Tibial artery (tissue), 4 donors: Measurements from ENCODE around the gene ROBO1.
"Not testable (repeated sequence)": the region's sequence is repeated elsewhere in the genome, so short reads cannot be mapped to it uniquely, and the experiment has no call there.

Source experiments
- DNase-seq, 2 donors: peaks; one replicate each; pipeline ENCODE4 v3.0.0-alpha.2; 2019
- H3K27ac ChIP-seq, 2 donors: fragments of 200-600 bp; sonication (generic) in 1 of 2; 1 replicate in 1 of 2; 2 replicates in 1 of 2; pipeline ENCODE4 v1.5.1; 2018 to 2019; ENCODE audit warnings: mild to moderate bottlenecking in 1 of 2
- H3K27me3 ChIP-seq, 2 donors: fragments of 200-600 bp; sonication (generic) in 1 of 2; one replicate each; pipeline versions ENCODE4 v1.5.1 to v1.6.0; 2016 to 2019
- H3K36me3 ChIP-seq, 3 donors: fragments of 200-600 bp; sonication (generic) in 2 of 3; one replicate each; pipeline ENCODE4 v1.5.1; 2016 to 2019; ENCODE audit warnings: mild to moderate bottlenecking in 2 of 3
- H3K4me1 ChIP-seq, 4 donors: fragments of 200-600 bp; sonication (generic) in 2 of 4; 1 replicate in 3 of 4; 2 replicates in 1 of 4; pipeline ENCODE4 v1.5.1; 2016 to 2019
- H3K4me3 ChIP-seq, 2 donors: fragments of 200-600 bp; sonication (generic) in 1 of 2; 1 replicate in 1 of 2; 2 replicates in 1 of 2; pipeline ENCODE4 v1.5.1; 2018 to 2019; ENCODE audit warnings: mild to moderate bottlenecking in 2 of 2
- H3K9me3 ChIP-seq, 3 donors: fragments of 200-600 bp; sonication (generic) in 1 of 3; one replicate each; pipeline ENCODE4 v1.5.1; 2016 to 2019
- intact Hi-C: fragments of 100-400 bp; cut with DNase I; formaldehyde crosslinking; loops from one replicate; pipeline ENCODE4 v1.15.0; 2023; ENCODE audit warnings: low total_unique reads
- TF ChIP-seq, protein P1 (sequence below), 2 experiments: fragments of 200-600 bp in 1 of 2; fragments of 450-650 bp in 1 of 2; IDR thresholded peaks; one replicate each; pipeline ENCODE4 v1.5.1; 2017 to 2019; ENCODE audit warnings: antibody characterized with exemption in 2 of 2, mild to moderate bottlenecking in 1 of 2, moderate library complexity in 1 of 2

The ROBO1 gene

DNA sequence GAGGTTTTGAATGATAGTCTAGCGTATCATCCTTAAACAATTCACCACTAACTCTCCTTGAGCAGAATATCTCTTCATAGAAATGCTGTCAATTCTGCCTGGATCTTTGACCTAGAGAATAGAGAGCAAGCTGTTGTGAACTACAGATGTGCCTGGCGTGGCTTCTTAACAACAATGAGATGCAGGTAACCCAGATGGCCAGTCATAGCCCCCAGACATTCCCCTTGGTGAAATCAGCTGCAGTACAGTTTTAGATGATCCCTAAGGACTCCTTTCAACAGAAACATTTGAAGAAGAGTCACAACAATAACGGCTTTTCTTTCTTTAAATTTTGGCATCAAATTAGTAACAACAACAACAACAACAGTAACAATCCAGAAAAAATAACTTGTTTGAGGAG lies 1041.3 kb downstream of the ROBO1 start:
- Histone ChIP-seq H3K4me3 (no peak overlapping the region), H3K9me3 (no peaks in the 10 kb centered on the region), H3K27me3 (no peaks in the 10 kb centered on the region), H3K4me1 (peaks cover 0 to 21% (median 7%) of the 10 kb centered on the region in 4 donors), H3K27ac (no peak overlapping the region), H3K36me3 (no peaks in the 10 kb centered on the region)
- TF ChIP-seq, protein P1, sequence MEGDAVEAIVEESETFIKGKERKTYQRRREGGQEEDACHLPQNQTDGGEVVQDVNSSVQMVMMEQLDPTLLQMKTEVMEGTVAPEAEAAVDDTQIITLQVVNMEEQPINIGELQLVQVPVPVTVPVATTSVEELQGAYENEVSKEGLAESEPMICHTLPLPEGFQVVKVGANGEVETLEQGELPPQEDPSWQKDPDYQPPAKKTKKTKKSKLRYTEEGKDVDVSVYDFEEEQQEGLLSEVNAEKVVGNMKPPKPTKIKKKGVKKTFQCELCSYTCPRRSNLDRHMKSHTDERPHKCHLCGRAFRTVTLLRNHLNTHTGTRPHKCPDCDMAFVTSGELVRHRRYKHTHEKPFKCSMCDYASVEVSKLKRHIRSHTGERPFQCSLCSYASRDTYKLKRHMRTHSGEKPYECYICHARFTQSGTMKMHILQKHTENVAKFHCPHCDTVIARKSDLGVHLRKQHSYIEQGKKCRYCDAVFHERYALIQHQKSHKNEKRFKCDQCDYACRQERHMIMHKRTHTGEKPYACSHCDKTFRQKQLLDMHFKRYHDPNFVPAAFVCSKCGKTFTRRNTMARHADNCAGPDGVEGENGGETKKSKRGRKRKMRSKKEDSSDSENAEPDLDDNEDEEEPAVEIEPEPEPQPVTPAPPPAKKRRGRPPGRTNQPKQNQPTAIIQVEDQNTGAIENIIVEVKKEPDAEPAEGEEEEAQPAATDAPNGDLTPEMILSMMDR (IDR thresholded peaks at IDR 0.05), result no peak
- intact Hi-C loops, result no loop called here
- DNase-seq, result no peak

DNA sequence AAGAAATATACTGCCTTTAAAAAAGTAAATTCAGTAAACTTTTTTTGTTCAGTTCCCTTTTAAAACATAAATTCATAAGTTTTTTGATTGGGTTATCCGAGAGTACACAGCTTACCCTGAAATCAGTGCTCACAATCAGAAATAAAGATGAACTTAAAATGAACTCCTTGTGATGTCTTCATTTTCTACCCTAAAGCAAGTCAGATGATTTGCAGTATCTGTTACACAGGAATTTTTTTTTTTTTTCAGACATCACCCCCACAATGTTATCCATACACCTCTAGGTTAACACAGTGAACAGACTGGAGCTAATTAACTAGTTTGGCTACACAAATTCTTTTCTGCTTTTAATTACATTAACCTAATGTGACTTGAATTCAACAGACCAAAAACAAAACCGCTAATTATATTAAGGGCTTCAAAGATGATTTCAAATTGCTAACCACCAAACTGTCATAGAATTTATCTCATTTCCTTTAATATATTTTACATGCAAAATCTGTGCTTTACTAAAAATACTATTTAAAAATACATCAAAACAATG lies 1042.0 kb downstream of the ROBO1 start:
- no peaks in the 10 kb centered on the region for H3K9me3 ChIP-seq
- no peak overlapping the region for H3K27ac ChIP-seq
- H3K4me1 ChIP-seq, result peaks cover 0 to 21% (median 7%) of the 10 kb centered on the region in 4 donors
- H3K36me3 ChIP-seq, result no peaks in the 10 kb centered on the region
- no peak overlapping the region for H3K4me3 ChIP-seq
- H3K27me3 ChIP-seq, result no peaks in the 10 kb centered on the region
- intact Hi-C loops, result no loop called here
- TF ChIP-seq, protein P1 (IDR thresholded peaks at IDR 0.05), result no peak
- no peak for DNase-seq

DNA sequence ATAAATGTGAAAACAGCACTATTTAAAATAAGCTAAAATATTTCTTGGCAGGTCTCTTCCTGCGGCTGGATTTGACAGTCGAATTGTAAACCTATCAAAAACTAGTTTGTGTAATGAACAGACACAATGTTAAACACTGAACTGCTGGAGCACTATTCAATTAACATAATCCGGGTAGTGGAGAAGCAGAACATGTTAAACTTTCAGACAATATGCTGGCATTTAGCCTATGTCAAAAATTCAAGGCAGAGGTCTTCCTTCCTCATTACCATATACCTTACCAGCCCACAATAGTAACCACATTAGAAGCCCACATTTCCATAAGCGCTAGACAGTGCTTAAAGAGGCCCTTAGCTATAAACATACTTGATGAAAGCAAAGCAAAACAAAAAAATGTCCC lies 1042.9 kb downstream of the ROBO1 start:
- Histone ChIP-seq H3K27me3 (no peaks in the 10 kb centered on the region), H3K9me3 (no peaks in the 10 kb centered on the region), H3K4me3 (no peak overlapping the region), H3K27ac (no peak overlapping the region), H3K36me3 (no peaks in the 10 kb centered on the region), H3K4me1 (peaks cover 0 to 21% (median 7%) of the 10 kb centered on the region in 4 donors)
- no peak for DNase-seq
- TF ChIP-seq, protein P1 (IDR thresholded peaks at IDR 0.05), result no peak
- intact Hi-C loops, result no loop called here

DNA sequence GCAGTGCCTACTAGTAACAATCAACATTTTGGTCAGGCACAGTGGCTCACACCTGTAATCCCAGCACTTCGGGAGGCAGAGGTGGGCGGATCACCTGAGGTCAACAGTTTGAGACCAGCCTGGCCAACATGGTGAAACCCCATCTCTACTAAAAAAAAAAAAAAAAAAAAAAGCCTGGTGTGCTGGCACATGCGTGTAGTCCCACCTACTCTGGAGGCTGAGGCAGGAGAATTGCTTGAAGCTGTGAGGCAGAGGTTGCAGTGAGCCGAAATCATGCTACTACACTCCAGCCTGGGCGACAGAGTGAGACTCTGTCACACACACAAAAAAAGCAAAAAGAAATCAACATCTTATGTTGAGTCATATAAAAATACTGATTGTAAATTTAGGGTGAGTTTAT lies 1043.4 kb downstream of the ROBO1 start:
- DNase-seq, H3K9me3 ChIP-seq, H3K36me3 ChIP-seq, H3K27me3 ChIP-seq, intact Hi-C loops, H3K4me3 ChIP-seq, H3K27ac ChIP-seq: not testable (repeated sequence)
- H3K4me1 ChIP-seq, result peaks cover 0 to 19% (median 7%) of the 10 kb centered on the region in 4 donors

DNA sequence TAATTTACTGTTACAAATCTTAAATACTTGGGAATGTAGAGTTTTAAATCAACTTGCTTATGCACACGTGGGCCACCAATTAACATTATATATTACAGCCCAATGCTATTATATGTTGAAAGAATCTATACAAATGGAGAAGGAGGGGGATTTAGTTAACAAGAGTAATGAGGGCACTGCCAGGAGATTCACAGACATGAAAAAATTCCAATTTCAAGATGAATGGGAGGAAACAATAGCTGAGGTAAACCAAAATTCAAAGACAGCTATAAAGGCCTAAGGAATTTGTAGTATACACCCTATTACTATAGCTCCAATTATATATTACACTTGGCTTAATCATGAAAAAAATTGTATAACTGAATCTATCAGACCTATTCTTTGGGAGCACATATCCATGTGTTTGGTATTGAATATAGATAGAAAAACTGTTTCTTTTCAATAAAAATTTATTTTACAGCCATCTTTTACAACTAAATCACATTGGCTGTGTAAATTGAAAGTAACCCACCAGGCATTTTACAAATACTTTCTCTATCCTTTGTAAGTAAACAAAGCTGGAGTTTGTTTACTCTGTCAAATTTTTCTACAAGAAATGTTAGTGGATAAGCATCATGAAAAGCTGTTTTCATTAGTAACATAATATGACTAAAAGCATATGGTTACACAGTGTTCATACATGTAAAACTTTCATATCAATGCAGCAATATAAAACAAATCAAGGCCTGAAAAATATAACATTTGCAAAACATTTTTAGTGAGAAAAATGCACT lies 1045.8 kb downstream of the ROBO1 start:
- no peaks in the 10 kb centered on the region for H3K27me3 ChIP-seq
- intact Hi-C loops, result no loop called here
- no peak overlapping the region for H3K4me3 ChIP-seq
- H3K36me3 ChIP-seq, result no peaks in the 10 kb centered on the region
- no peaks in the 10 kb centered on the region for H3K9me3 ChIP-seq
- TF ChIP-seq, protein P1 (IDR thresholded peaks at IDR 0.05), result no peak
- DNase-seq, result no peak
- no peak overlapping the region for H3K27ac ChIP-seq
- peaks cover 0 to 11% (median 0%) of the 10 kb centered on the region in 4 donors for H3K4me1 ChIP-seq

DNA sequence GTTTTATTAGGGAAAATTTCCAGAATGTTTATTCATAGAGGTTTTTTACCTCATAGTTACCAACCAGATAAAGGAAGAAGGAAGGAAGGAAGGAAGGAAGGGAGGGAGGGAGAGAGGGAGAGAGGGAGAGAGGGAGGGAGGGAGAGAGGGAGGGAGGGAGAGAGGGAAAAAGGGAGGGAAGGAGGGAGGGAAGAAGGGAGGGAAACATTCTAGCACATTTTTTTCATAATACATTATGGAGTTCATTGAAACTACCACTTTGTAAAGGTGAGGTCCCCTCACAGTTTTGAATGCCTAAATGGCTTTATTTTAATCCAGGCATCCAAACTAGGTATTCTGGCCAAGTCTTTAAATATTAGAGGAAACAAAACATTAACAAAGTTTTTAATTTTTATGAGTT lies 1049.1 kb downstream of the ROBO1 start:
- Histone ChIP-seq H3K4me3 (no peak overlapping the region), H3K27me3 (no peaks in the 10 kb centered on the region), H3K36me3 (peaks cover 0 to 5% (median 0%) of the 10 kb centered on the region in 3 donors), H3K9me3 (no peaks in the 10 kb centered on the region), H3K4me1 (no peaks in the 10 kb centered on the region), H3K27ac (no peak overlapping the region)
- TF ChIP-seq, protein P1 (IDR thresholded peaks at IDR 0.05), result no peak
- intact Hi-C loops, result no loop called here
- no peak for DNase-seq
